Iris pigment epithelial cell (primary cell): ENCODE data around the gene EPHB1.

ENCODE experiments used
- DNase-seq: peaks from one replicate; pipeline ENCODE4 v3.0.0-alpha.2; 2011; ENCODE audit warnings: low read depth

EPHB1 gene

DNA sequence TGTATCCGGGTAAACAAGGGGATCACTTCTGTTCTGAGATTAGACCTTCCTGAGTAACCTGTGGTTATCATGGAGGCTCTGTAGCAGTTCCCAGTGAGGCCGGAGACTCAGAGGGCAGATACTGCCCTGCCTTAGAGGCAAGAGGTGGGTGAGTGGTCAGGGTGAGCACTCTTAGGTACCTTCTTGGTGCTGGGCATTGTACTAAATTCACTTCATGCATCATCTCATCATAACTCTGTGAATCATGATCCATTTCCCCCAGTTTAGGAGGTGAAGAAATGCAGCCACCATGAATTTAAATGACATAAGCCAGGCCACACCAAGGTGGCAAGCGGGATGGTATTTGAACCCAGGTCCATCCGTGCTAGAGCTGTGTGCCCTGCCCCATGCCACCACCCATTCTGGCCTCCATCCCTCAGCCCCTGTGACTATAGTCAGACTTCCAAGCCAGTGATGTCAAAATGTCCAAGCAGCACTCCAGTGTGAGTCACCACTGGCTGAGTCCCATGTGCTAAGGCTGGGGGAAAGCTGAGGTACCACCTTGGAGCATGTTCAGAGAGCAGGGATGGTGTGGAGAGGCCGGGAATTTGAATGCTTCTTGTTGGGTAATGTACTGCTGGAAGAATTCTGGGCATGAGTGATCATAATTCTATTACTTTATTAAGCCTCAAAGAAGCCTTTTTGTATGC lies 88.8 kb downstream of the EPHB1 start:
- no peak for DNase-seq

DNA sequence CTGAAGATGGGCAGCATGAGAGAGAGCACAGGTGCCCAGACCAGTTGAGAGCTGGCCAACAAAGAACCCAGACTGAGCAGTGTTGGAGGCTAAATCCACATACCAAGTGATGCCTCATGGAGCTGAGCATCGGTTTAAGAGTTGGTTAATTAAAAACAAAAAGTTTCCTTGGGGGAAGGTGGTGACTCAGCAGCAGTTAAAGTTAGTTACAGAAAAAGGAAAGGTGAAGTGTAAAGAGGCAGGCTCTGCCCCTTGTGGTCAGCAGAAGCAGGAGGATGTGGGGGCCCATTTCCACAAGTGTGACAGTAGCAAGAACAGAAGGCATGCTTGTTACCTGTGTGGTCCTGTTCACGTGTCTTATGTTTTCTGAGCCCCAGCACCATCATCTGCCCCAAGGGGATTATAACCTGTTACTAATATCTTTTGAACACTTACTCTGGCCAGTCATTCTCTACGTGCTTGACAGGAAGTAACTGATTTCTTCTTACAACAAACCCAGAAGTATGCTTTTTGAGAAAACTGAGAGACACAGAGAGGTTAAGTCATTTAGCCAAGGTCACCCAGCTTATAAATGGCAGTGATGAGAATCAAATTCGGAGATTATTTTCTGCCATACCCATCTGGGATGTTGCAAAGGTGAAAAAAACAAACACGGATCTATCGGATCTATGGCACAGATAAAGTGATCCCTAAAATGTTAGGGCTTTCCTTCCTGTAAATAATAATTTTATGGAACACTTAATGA lies 91.0 kb downstream of the EPHB1 start:
- DNase-seq = no peak

DNA sequence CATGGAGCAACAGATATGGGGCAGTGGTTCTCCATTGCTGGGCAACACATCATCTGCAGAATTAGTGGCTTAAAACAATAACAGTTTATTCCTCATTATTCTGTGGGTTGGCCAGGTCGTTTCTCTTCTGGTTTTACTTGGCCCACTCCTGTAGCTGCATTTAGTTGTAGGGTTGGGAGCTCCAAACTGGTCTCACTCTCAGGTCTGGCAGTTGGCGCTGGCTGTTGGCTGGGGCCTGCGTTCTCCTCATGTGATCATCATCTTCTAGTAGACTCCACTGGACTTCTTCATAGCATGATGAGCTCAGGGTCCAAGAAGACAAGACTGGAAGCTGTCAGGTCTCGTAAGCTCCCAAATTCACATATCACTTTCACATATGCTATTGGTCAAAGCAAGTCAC lies 91.9 kb downstream of the EPHB1 start:
- no peak for DNase-seq

DNA sequence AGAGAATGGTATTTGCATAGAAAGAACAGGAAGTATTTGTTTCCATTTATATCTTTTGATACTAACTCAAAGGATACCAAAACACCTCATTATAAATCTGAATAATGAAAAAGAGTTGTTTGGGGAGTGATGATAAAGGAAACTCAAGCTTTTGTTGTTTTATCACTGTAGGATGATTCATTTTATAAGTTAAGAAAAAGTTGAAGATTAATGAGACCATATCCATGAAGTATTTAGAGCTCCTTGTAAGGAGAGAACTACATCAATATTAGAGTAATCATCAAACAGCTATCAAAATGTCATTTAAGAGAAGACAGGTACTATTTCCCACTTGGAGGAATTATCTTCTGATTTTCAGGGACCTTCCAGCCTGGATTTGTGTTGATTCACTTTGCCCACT lies 92.5 kb downstream of the EPHB1 start:
- no peak for DNase-seq

DNA sequence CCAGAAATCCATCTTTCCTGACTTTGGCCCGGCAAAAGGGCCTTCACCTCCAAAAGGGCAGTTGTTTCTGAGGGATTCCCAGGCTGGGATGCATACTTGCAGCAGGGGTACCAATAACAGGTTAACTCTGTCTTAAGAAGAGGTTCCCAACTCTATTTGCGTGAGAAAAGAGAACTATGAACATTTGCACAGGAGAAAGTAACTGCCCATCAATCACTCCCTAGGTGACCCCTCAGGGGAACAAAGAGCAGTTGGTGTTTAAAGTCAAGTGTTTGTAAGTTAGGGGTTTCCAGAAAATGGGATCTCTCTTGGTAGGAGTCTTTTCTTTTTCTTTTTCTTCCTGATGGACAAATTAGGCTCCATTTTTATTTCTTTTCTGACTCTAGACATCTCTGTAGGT lies 97.3 kb downstream of the EPHB1 start:
- no peak for DNase-seq

DNA sequence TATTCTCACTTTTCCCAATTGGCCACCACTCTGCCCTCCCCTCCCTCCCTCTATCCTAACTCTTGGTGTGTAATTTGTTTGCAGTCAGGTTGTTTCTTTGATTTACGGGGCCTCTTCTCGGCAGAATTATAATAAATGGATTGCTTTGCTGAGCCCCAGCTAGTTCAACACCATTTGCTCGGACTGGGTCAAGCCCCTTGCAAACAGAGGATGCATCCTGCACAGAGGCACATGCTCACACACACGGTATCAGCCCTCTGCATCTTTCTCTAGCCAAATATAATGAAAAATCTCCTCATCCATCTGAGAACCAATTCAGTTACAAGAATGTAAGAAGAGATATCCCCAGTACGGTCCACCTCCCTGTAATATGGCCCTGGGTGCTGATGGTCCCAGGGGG lies 97.7 kb downstream of the EPHB1 start:
- no peak for DNase-seq

DNA sequence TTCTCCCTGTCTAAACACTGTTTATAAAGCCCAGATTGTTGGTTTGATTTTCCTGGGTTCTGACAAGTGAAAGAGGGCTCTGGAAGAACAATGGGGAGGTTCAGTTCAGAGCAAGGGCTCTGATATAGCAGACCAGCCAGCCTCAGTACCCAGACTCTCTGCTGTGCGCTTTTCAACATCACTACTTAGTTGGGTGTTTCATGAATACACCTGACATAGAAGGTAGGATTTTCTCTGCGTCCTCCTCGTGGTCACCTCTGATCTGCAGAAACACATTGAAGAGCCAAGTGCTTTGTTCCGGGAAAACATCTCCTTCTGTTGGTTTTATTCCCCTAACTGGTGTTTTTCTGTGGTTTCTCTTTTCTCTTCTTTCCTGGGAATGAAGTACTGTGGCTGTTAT lies 99.5 kb downstream of the EPHB1 start:
- DNase-seq = no peak

DNA sequence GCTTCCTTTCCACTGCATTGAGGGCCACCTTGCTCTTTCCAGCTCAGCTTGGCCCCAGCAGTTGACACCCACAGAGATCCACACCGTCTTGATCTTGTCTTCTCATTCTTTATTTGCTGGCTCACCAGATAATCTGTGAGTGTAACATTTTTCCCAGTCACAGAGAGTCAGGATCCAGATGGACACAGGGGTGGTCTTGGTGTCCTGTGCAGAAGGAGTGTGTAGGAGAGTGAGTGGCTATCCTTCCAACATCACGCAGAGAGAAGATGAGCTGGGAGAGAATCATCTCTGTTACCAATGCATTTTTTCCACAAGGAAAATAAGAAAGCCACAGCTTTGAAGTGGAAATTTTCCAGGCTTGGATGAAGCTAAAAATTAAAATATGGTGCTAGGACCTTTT lies 100.1 kb downstream of the EPHB1 start:
- DNase-seq = no peak

DNA sequence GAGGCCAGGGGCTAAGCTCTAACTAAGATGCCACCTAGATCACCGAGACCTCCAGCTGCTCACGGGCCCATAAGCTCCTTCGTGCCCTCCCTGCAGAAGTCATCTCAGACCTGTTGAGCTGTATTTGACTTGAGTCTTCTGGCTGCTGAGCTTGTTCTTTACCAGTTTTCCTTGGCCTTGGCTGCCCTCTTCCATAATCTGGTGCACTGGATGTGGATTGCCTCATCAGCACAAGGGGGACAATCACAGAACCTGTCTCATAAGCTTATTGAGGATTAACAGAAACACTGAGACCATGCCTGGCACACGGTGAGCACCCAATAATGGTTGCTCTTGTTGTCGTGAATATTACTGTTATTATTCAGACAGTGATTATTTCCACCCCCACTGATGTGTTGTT lies 101.1 kb downstream of the EPHB1 start:
- DNase-seq = no peak

DNA sequence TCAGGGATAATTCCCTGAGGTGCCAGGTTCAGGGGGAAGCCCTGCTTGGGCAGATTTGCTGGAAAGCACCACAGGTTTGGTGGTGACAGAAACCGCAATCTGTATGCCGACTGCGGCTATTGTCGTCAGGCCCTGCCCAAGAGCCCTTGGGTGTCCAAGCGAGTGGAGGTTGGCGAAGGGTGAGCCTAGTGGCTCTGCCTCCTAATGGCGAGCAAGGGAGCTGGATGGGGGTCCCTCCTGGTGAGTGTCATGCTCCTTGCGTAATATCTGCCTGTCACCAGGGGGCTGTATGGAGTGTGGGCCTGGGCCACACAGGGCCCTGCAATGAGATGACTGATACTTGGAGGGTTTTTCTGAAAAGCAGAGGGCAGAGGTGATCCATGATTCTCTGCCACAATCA lies 101.6 kb downstream of the EPHB1 start:
- no peak for DNase-seq

DNA sequence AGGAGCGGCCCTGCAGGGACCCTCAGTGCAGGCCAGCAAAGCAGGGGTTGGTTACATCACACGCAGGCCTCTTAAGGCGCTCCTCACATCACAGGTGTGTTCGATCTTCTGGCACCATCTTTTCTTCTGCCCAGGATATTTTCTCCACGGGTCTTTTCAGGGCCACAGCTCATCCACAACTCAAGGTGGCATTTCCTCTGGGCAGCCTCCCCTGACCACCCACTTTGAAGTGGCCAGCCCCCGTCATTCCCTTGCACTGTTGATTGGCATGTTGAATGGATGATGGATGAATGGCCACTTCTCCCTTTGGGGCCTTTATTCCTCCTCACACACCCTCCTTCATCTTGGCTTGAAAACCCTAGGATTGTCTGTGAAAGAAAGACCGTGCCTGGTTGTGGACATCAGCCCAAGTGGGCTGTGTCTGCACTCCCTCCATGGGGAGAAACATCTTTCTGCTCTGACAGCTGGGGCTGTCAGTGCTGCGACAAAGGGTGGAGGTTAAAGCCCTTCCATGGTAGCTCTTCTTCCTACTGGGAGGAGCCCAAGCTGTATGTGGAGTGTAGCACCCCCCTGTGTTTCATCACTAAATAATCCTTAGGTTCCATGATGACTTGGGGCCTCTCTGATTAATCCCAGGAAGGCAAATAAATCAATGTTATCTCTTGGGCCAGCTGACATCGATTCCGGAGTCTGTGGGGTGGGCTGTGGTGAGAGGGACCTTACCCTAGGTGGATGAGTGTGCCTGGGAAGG lies 102.5 kb downstream of the EPHB1 start:
- DNase-seq = no peak

DNA sequence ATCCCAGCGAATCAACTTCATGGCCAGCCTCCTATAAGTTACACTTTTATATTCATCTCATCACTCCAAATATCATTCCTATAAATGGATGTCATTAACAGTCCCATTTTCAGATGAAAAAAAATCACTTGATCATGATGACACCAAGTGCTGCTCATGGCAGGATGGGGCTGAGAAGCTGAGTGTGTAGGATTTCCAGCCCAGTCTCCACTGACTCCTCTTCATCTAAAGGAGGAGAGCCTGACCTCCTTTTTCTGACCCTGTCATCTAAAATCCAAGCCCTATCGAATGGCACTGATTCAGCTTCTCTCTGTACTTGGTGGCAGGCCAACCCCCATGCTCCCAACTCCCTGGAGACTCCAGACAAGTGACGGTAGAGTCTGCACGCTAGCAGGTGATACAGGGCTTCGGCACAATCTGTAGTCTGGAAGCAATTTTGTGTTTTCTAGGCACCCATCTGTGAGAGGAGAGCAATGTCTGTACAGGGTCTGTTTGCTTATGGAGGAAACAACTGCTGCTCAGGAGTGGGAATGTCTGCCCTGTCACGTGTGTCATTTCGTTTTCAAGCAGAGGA lies 103.2 kb downstream of the EPHB1 start:
- no peak for DNase-seq

DNA sequence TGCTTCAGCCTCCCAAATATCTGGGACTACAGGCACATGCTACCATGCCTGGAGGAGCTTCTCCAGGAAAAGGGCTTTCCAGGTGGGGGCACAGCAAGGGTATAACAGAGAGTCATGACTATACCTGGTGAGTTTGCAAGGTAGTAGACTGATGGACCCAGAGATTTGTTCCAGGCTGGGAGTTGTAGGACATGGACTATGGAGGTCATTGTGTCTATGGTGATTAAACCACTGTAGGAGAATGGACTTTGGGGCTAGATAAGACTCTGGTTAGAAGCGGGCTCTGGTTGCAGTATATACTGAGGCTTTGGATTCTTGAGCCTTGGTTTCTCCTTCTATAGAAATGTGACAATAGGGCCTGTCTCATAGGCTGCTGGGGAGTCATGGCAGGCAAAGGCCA lies 104.7 kb downstream of the EPHB1 start:
- DNase-seq = no peak

DNA sequence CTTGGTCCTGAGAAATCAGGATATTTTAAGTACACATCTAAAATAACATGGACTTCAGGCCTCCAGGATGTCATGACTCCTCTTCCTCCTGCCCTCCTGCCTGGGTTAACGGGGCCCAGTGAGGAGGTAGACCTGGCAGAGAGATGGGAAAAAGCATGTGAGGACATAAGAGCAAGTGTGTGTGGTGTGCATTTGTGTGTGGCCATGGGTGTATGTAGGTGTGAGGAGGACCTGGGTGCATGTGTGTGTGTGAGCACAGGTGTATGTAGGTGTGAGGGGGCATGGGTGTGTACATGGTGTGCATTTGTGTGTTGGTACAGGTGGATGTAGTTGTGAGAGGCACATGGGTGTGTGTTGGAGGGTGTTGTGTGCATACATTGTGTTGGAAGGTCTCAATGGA lies 105.4 kb downstream of the EPHB1 start:
- DNase-seq = no peak

DNA sequence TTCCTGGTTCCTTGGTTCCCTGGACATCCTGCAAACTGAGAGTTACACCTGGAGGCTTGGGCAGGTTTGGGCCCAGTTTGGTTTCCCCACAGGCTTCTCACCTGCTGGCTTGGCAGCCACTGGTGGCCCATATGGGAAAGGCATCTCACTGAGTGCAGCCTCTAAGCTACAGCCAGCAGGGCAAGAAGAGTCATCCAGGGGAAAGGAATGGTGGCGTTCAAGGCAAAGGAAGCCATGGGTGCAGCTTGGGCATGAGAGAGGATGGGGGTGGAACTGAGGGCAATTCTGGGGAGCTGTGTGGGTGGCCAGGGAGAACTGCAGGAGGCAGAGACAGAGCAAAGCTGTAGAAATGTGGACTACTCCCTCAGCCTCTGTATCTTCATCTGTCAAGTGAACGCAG lies 106.4 kb downstream of the EPHB1 start:
- DNase-seq = no peak

DNA sequence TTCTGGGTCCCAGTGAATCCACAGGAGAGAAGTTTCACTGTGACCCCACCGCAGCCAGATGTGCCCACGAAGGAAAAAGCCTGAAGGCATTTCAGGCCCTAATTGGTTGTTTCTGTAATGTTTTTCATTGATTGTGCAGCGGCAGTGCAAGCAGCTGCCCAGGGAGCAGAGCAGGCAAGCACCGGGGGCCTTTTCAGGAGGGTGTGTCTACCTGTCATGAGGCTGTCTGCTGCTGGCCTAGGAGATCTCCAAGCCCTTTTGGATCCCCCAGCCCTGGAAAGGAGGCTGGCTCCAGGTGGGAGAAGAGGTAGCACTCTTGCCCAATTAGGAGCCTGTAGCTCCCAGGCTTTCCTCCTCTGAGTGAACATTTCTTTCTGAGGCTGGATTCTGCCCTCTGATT lies 108.8 kb downstream of the EPHB1 start:
- no peak for DNase-seq

DNA sequence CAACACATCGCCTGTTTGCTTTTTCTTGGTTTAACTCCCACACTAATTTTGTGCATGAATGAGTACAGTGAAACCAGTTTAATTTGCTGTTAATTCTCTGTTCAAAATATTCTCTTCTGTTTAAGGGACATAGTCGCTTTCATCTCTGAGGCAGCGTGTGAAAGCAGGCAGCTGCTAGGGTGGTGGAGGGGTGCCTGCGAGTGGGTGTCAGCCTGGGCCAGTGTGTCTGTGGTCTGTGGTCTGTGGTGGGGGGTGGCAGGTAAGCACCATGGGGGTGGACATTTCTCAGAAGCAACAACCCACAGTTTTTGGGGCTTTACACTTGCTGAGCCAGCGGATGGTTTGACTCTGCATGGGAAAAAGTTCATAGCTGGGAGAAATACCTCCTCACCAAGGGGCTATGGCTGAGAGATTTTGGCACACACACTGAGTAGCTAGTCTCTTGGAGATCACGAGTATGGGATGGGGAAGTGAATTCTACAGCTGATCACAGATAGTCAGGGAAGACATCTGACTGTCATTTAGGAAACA lies 109.2 kb downstream of the EPHB1 start:
- DNase-seq = no peak

DNA sequence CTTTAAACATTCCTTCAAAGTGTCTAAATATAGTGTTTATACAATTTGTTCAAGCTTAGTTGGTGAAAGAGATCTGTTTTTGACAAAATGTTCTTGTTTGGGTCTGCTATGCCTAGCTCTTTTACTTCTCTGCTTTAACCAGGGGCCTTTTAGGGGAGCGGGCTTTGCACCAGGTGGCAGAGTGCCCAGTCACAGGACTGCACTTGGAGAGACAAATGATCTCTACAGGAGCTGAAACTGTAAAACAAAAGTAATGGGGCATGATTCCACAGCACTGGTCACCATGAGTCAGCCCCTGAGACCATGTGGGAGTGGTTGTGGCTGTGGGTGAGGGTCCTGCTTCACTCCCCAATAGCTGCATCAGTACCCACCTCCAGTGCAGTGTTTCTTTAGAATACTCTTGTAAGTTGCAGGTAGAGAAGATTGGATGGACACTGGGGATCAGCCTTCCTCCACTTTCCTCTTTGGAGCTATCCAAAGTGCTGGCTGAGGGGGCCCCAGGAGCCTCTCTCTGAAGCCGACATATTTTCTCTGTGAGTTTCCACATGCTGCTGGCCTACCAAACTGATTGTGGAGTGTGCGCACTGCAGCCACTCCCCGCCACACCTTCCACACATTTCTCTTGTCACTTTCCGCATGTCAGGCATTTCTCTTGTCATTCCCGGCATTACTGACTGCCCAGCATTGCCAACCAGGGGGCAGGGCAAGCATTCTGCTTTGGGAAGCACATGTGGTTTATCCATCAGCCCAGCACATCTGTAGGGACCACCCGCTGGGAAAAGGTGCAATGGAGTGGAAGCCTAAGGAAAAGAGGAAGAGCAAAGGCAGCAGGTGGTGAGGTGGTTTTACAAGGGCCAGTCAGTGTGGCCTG lies 110.0 kb downstream of the EPHB1 start:
- DNase-seq = no peak

DNA sequence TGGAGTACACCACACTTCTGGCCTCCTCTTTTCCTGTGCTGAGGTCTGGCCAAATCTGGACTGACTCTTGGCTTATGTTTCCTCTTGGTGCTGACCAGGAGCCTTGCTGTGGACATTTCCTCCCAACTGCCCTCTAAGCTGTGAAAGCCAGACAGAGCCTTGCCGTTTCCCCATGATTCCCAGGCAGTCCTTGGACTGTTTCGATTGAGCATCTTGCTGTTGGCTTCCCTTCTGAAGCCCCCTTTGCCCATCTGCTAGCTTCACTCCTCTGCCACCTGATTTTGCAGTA lies 110.5 kb downstream of the EPHB1 start:
- no peak for DNase-seq

DNA sequence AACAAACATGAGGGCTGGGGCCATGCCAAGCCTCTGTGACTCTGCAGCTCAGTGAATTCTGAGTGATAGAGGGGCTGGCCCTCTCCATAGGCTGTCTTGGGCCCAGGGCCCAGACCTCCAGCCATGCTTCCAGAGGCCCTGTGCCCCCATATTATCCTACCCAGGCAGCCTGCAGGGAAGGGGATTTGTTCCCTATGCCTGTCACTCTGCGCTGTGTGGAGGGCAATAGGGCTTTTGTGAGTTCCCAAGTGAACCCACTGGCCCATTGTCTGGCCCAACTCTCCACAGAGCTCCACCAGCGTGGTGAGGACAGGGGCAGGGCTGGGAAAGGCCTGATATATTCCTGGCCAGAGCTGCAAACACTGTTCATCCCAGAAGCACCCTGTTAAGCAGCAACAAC lies 113.2 kb downstream of the EPHB1 start:
- no peak for DNase-seq

DNA sequence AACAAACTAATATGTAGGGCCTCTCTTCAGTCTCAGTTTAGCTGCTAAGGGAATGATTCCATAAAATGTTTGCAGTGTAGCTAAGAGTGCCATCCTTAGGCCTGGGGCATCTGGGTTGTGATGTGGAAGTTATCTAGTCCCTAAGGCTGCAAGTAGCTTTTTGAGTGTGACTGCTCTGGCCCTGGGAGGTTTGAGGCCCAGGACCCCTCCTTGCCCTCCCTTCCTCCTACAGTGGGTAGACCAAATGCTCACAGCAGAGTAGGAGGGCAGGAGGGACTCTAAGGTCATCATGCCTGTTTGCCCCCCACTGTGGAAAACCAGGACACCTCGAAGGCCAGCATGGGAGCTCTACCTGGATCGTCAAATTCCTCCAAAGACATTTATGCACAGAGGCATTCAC lies 115.0 kb downstream of the EPHB1 start:
- no peak for DNase-seq
